ENCODE results near the gene CFAP52. TPM values are rescaled to one million over a fixed set of nuclear protein-coding genes. Genes with fewer than 3 reads are reported as not detected.

CFAP52 gene
- total RNA-seq, 4 donors from 2014 or later: not detected

DNA sequence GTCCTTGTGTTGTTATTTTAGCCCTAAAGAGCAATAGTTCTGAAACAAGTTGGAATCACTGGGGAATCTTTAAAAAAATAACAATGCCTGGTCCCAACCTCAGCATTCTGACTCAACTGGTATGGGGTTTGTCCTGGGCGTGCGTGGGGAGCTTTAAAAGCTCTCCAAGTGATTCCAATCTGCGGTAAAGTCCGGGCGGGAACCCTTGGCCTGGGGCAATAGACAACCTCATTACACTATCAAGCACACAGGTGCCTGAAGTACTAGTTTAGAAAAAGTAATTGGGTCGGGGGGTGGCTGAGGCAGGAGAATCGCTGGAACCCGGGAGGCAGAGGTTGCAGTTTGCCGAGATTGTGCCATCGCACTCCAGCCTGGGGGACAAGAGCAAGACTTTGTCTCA is 5.2 kb upstream of the CFAP52 start:
- TF ChIP-seq, protein P1, sequence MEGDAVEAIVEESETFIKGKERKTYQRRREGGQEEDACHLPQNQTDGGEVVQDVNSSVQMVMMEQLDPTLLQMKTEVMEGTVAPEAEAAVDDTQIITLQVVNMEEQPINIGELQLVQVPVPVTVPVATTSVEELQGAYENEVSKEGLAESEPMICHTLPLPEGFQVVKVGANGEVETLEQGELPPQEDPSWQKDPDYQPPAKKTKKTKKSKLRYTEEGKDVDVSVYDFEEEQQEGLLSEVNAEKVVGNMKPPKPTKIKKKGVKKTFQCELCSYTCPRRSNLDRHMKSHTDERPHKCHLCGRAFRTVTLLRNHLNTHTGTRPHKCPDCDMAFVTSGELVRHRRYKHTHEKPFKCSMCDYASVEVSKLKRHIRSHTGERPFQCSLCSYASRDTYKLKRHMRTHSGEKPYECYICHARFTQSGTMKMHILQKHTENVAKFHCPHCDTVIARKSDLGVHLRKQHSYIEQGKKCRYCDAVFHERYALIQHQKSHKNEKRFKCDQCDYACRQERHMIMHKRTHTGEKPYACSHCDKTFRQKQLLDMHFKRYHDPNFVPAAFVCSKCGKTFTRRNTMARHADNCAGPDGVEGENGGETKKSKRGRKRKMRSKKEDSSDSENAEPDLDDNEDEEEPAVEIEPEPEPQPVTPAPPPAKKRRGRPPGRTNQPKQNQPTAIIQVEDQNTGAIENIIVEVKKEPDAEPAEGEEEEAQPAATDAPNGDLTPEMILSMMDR (IDR thresholded peaks at IDR 0.05; ENCODE audit: low read depth): no peak

DNA sequence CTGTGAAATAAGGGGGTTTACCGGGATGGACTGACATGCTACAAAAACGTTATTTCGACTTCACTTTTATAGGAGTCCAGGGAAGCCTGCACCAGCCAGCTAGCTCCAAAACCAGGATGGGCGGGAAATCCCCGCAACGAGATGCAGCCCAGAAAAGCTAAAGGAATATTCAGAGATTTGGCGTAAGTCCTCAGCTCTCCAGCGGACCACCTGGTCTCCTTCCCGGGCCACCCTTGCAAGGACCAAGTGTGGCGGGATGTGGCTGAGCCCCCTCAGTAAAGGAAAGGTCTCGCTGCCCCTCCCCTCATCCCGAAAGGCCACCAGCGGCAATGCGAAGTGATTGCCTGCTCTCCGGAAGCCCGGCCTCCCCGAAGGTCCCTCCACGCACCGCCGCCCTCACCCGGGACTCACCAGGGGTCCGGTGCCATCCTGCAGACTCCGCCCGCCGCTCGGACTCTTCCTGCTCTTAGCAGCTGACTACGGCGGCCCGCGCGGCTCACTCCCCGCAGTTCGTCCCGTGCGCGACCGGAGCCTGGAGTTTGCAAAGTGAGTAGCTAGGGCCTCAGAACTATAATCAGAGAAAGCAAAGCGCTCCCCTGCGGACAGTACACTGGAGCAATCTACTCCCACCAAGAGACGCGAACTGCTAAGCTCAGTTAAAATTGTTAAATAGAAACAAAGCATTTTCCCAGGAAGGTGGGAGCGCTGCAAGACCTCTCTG is 901 bp upstream of the CFAP52 start, which contains the start of gene STX8:
Gene STX8, minus strand, starts transcription at position 440 of the 721 bp plus-strand sequence. Its CDS starts 12 bp downstream, at position 428.
- TF ChIP-seq, protein P1 (IDR thresholded peaks at IDR 0.05; ENCODE audit: low read depth): no peak

DNA sequence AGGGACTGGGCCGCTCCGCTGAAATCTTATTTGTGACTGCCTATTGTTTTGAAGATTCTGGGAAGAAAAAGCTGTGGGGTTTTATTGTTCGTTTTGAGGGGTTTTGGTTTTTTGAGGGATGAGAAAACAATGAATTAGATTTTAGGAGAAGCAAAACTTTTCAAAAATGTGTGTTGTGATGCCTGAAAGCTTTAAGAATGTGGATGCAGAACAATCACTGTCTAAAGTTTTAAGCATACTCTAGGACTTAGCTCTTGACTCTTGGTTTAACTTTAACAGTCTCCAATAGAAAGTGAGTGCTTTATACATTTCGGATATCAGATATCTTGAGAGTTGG is 899 bp downstream of the CFAP52 start:
- TF ChIP-seq, protein P1 (IDR thresholded peaks at IDR 0.05; ENCODE audit: low read depth): no peak

DNA sequence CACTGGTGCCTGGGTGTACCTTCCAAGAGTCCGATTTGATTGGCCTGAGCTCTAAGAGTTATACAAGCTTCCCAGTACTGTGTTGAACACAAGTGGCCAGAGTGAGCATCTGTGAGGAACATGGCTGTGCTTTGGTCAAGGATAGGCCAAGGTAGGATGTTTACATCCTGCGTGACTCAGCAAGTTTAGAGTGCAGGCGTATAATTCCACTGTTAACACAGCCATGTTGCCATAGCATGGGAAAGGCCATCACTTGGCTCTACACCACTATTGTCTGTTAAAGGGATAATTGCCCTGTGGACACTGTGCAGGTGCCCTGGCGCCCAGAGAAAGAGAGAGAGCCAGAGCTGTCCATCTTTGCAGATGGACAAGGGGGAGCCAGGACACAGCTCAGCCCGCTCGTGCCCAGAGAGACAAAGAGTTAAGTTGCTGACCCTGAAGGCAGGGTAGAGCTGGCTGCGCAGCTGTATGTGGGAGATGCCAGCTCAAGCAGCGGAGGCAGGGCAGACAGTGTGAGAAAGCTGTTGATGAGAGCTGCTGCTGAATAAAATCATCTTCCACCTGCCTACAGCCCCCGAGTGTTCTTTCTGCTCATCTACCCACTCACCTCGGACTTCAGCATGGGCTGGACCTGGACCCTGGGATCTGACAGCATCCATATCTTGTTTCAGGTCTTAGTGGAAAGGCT is 11.7 kb downstream of the CFAP52 start:
- TF ChIP-seq, protein P1 (IDR thresholded peaks at IDR 0.05; ENCODE audit: low read depth): no peak

DNA sequence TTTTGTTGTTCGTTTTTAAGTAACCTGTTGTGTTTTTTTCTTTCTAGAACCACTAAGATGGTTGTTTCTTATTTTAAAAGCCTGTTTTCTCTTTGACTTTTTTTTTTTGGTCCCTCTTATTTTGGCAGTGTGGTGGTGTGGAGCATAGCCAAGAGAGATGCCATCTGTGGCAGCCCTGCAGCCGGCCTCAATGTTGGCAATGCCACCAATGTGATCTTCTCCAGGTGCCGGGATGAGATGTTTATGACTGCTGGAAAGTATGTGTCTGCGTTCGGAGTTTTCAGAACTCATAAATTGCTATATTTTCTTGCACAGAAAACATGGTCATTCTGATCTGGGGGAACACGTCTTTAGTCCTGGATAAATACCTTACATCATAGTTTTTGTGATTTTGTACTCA is 17.6 kb downstream of the CFAP52 start:
- TF ChIP-seq, protein P1 (IDR thresholded peaks at IDR 0.05; ENCODE audit: low read depth): no peak

DNA sequence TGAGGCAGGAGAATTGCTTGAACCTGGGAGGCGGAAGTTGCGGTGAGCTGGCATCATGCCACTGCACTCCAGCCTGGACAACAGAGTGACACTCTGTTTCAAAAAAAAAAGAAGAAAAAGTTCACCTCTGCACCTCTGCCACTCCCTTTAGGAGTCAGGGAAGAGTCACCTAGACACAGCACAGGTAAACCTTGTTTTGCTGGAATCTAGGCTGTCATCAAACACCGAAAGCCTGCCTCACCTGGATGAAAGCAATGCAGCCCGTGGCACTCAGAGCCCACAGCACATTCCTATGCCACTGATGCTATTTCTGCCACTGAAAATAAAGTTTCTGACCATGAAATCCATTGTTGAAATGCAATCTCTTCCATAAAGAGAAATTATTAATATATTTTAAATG is 22.2 kb downstream of the CFAP52 start:
- TF ChIP-seq, protein P1 (IDR thresholded peaks at IDR 0.05; ENCODE audit: low read depth): no peak

DNA sequence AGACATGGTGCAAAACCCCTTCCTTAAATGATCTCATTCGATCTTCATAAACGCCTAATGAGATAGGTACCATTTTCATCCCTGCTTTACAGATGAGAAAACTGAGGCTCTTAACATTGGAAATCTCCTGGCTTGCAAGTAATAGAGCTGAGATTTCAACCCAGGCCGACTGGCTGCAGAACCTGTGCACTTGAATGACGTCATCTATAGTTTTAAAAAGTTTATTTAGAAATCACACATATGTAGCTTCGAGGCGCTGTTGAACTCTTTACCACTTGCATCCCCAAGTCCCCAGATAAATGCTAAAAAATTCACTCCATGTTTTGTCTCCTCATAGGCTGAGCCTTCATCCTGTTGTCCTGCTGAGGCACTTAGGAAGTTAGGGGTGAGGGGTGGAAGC is 30.0 kb downstream of the CFAP52 start:
- TF ChIP-seq, protein P1 (IDR thresholded peaks at IDR 0.05; ENCODE audit: low read depth): no peak

Data from subcutaneous adipose tissue (tissue), 4 donors.